Measurements from ENCODE around the gene YTHDC2.

YTHDC2 gene

DNA sequence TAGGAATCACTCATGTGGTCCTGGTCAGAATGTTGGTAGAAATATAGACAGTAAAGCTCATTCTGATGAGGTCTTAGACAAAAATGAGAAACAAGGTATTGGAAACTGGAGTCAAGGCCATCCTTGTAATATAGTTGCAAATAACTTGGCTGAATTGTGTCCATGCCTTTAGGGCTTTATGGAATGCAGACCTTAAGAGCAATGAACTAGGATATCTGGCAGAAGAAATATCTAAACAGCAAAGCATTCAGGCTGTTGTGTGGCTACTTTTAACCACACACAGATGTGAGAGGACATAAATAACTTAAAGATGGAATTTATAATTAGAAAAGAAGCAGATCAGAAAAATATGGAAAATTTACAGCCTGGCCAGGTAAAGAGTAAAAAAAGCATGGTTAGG lies 128.2 kb downstream of the YTHDC2 start:
- no peak for TF ChIP-seq CTCF (IDR thresholded peaks at IDR 0.05; ENCODE audit: extremely low read depth, missing control alignments)
- no peak for DNase-seq (ENCODE audit: low spot score)

Data from GM20000 (cell line).